Suprapubic skin (tissue), 4 donors: Measurements from ENCODE around the gene ITPK1. TPM values are rescaled to one million over a fixed set of nuclear protein-coding genes. Genes with fewer than 3 reads are reported as not detected.

ENCODE experiments used
- DNase-seq, 2 donors: peaks; one replicate each; pipeline ENCODE4 v3.0.0-alpha.2; 2019; ENCODE audit warnings: low spot score in 2 of 2
- H3K27ac ChIP-seq: fragments of 200-600 bp; sonication (generic); one replicate; pipeline ENCODE4 v1.5.1; 2019
- H3K27me3 ChIP-seq: fragments of 200-600 bp; sonication (generic); one replicate; pipeline ENCODE4 v1.5.1; 2019
- H3K36me3 ChIP-seq: fragments of 200-600 bp; sonication (generic); one replicate; pipeline ENCODE4 v1.5.1; 2019
- H3K4me1 ChIP-seq: fragments of 200-600 bp; sonication (generic); one replicate; pipeline ENCODE4 v1.5.1; 2019
- H3K4me3 ChIP-seq: fragments of 200-600 bp; sonication (generic); one replicate; pipeline ENCODE4 v1.5.1; 2019; ENCODE audit warnings: mild to moderate bottlenecking
- H3K9me3 ChIP-seq: fragments of 200-600 bp; sonication (generic); one replicate; pipeline ENCODE4 v1.5.1; 2019
- EP300 ChIP-seq: sonication (generic); formaldehyde crosslinking; IDR thresholded peaks from one replicate; pipeline ENCODE4 v1.6.1; 2017; ENCODE audit warnings: antibody characterized with exemption
- POLR2A ChIP-seq, 2 donors: fragments of 450-650 bp; IDR thresholded peaks; one replicate each; pipeline ENCODE4 v1.6.1; 2017; ENCODE audit warnings: antibody characterized with exemption in 2 of 2, mild to moderate bottlenecking in 2 of 2, moderate library complexity in 2 of 2
- POLR2AphosphoS5 ChIP-seq, 3 donors: sonication (generic); formaldehyde crosslinking; IDR thresholded peaks; one replicate each; pipeline ENCODE4 v1.6.1; 2017; ENCODE audit warnings: antibody characterized with exemption in 3 of 3
- WGBS: methylation state at CpG from one replicate; pipeline ENCODE4 v1.1.5; 2018; 5-methylcytosine and 5-hydroxymethylcytosine counted together
- total RNA-seq, 4 donors: library from RNA; depleted of rRNA; stranded (reverse); fragments of >200 nt; gene quantifications; one replicate each; pipeline ENCODE4 v1.1.0, GENCODE V29; 2016
- TF ChIP-seq, protein P1 (sequence below), 2 donors: fragments of 200-600 bp in 1 of 2; fragments of 450-650 bp in 1 of 2; sonication (generic) in 1 of 2; IDR thresholded peaks; one replicate each; pipeline ENCODE4 v1.5.1; 2016 to 2019; ENCODE audit warnings: antibody characterized with exemption in 2 of 2, mild to moderate bottlenecking in 1 of 2, moderate library complexity in 1 of 2

The ITPK1 gene
- total RNA-seq, 4 donors from 2014 or later, result 29.9 to 33.6 (median 32.2) TPM

DNA sequence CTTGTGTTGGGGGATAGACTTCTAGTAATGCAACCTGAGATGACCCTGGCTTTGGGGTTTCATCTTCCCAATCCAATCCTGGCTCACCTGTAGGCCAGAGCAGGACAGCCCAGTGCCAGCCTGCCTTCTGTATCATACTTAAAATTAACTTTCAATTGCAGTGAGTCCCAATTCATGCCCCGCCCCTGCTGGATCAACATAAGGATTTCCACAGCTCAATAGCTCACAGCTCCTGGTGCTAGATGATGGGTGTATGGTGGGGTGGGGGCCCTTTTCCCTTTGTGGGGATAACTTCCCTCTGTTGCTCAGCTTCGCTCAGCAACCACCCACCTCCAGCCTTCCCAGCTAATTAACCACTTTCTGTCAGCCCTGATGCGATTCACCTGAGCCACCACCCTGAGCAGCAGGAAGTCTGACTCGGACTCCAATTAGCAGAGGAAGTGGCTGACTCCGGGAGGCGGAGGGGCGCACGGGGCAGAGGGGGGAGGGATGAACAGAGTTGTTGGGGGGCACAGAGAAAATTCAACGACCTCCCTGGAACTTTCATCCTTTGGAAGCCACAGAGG is 217.1 kb downstream of the ITPK1 start:
- Histone ChIP-seq H3K4me3 (no peak overlapping the region), H3K27me3 (peaks cover 37% of the 10 kb centered on the region), H3K36me3 (no peaks in the 10 kb centered on the region), H3K27ac (no peak overlapping the region), H3K4me1 (no peaks in the 10 kb centered on the region), H3K9me3 (no peaks in the 10 kb centered on the region)
- no peak for TF ChIP-seq POLR2A (IDR thresholded peaks at IDR 0.05)
- TF ChIP-seq, protein P1, sequence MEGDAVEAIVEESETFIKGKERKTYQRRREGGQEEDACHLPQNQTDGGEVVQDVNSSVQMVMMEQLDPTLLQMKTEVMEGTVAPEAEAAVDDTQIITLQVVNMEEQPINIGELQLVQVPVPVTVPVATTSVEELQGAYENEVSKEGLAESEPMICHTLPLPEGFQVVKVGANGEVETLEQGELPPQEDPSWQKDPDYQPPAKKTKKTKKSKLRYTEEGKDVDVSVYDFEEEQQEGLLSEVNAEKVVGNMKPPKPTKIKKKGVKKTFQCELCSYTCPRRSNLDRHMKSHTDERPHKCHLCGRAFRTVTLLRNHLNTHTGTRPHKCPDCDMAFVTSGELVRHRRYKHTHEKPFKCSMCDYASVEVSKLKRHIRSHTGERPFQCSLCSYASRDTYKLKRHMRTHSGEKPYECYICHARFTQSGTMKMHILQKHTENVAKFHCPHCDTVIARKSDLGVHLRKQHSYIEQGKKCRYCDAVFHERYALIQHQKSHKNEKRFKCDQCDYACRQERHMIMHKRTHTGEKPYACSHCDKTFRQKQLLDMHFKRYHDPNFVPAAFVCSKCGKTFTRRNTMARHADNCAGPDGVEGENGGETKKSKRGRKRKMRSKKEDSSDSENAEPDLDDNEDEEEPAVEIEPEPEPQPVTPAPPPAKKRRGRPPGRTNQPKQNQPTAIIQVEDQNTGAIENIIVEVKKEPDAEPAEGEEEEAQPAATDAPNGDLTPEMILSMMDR (IDR thresholded peaks at IDR 0.05), result no peak
- no peak for TF ChIP-seq EP300
- no peak for TF ChIP-seq POLR2AphosphoS5 (IDR thresholded peaks at IDR 0.05)
- 62% methylated on average over 9 of the region's 9 CpGs for WGBS
- DNase-seq, result no peak

DNA sequence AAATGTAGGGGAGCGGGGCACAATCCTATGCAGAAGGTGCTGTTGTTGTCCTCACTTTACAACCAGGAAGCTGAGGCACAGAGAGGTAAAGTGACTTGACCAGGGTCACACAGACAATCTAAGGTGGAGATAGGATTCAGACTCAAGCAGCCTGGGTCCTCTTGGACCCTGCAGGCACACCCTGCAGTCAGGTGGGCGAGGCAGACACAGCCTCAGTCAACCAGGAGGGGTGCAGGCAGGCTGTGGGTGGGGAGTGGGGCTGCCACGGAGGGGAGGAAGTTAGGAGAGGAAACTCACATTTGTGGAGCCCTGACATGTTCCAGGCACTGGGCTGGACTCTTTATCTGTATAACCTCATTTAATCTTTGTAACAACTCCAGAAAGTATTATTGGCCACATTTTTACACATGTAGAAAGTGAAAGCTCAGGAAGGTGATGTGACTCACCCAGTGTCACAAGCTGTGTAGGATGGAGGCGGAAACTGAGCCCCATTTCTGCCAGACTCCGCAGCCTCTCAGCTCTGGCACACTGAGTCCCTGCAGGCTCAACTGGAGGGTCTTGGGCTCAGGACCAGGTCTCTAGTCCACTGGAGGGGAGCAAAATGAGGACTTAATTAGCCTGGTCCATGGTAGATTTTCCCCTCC is 217.7 kb downstream of the ITPK1 start:
- Histone ChIP-seq H3K27me3 (peaks cover 31% of the 10 kb centered on the region), H3K4me1 (no peaks in the 10 kb centered on the region), H3K27ac (no peak overlapping the region), H3K36me3 (no peaks in the 10 kb centered on the region), H3K4me3 (no peak overlapping the region), H3K9me3 (peaks cover 3% of the 10 kb centered on the region)
- TF ChIP-seq EP300 (no peak), POLR2A (IDR thresholded peaks at IDR 0.05) (no peak), POLR2AphosphoS5 (IDR thresholded peaks at IDR 0.05) (no peak)
- TF ChIP-seq, protein P1 (IDR thresholded peaks at IDR 0.05), result no peak
- no peak for DNase-seq
- 55% methylated on average over 5 of the region's 5 CpGs for WGBS

DNA sequence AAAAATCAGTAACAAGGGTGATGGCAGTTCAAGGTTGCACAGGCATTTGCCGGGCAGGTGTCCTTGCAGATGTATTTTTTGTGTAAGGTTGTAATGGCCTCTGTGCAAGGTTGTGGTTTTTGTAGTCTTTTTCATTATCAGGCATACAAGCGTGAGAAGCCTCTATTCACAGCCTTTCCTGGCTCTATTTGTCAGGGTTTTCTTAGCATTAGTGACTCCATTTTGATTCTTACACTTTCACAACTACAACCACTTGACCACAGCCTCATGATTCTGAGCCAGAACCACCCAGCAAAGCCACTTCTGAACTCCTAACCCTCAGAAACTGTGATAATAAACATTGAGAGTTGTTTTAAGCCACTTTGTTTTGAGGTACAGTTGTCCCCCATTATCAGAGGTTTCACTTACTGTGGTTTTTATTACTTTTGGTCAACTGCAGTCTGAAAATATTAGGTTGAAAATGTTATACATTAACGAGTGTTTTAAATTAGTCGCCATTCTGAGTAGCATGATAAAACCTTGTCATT is 220.3 kb downstream of the ITPK1 start:
- Histone ChIP-seq H3K9me3 (peaks cover 8% of the 10 kb centered on the region), H3K4me1 (no peaks in the 10 kb centered on the region), H3K27me3 (peaks cover 26% of the 10 kb centered on the region), H3K36me3 (no peaks in the 10 kb centered on the region), H3K27ac (no peak overlapping the region), H3K4me3 (no peak overlapping the region)
- TF ChIP-seq, protein P1 (IDR thresholded peaks at IDR 0.05), result no peak
- TF ChIP-seq POLR2A (IDR thresholded peaks at IDR 0.05) (no peak), POLR2AphosphoS5 (IDR thresholded peaks at IDR 0.05) (no peak), EP300 (no peak)
- WGBS, result 88% methylated on average over 4 of the region's 4 CpGs
- DNase-seq, result no peak

DNA sequence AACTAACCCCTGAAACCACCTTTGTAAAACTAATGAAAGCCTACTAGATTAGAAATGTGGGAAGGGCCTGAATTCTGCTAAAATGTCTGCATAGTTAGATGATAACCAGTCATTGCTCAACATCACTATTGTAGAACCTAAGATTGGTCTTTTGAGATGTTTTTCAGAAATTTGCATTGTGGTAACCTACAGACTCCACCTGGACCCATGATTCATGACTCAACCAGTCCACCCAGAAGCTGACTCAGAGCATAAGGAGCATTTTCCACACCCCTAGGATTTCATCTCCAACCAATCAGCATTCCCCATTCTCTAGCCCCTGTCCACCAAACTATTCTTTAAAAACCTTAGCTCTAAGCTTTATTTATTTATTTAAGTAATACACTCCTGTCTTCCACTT is 223.1 kb downstream of the ITPK1 start:
- TF ChIP-seq POLR2AphosphoS5 (IDR thresholded peaks at IDR 0.05) (no peak), POLR2A (IDR thresholded peaks at IDR 0.05) (no peak), EP300 (no peak)
- TF ChIP-seq, protein P1 (IDR thresholded peaks at IDR 0.05), result no peak
- H3K4me1 ChIP-seq, result no peaks in the 10 kb centered on the region
- peaks cover 8% of the 10 kb centered on the region for H3K9me3 ChIP-seq
- H3K27me3 ChIP-seq, result peaks cover 16% of the 10 kb centered on the region
- no peak overlapping the region for H3K27ac ChIP-seq
- no peak overlapping the region for H3K4me3 ChIP-seq
- no peak for DNase-seq
- H3K36me3 ChIP-seq, result no peaks in the 10 kb centered on the region

DNA sequence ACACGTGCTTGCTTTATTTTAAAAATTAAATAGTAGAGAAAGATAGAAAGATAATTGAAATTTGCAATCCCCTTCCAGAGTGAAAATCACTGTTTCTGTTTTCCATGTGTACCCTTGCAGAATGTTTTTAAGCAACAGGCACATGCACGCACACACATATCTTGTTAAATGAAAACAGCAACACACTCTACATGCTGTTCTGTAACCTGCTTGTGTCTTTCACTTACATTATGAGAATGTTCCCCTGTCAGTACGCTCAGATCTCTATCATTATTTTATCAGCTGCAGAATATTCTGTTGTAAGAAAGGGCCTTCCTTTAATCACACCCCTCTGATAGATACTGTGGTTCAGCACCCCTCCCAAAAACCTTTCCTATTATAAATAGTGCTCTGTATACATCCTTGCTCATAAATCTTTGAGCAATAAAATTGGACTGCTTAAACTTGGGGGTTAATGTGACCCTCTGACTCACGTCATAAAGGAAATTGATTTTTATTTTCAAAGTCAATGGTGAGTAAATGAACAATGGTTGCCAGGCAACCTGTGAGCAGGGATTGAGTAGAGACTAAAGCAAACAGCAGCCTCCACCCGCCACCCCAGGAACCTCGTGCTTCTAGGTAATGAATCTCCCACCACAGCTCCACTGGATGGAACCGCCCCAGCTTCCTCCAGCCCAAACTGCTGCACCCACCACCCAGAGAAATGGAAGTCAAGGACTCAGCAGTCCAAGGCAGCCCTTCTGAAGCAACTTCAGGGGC is 224.7 kb downstream of the ITPK1 start:
- WGBS, result 54% methylated on average over 7 of the region's 7 CpGs
- H3K4me3 ChIP-seq, result no peak overlapping the region

More for the DNA sequence above, 224.7 kb downstream of the ITPK1 start:
- Histone ChIP-seq H3K9me3 (peaks cover 8% of the 10 kb centered on the region), H3K36me3 (no peaks in the 10 kb centered on the region), H3K27ac (no peak overlapping the region), H3K27me3 (peaks cover 10% of the 10 kb centered on the region), H3K4me1 (no peaks in the 10 kb centered on the region)
- no peak for DNase-seq
- TF ChIP-seq EP300 (no peak), POLR2A (IDR thresholded peaks at IDR 0.05) (no peak)
- TF ChIP-seq, protein P1 (IDR thresholded peaks at IDR 0.05), result no peak
